ENCODE measurements around the gene ADAMTSL2.

GRCh38 chr9:133517711-133518110 is 16.8 kb upstream of the ADAMTSL2 start:
- TF ChIP-seq CTCF (IDR thresholded peaks at IDR 0.05; ENCODE audit: low read depth, low read length) (no peak), EZH2phosphoT487 (IDR thresholded peaks at IDR 0.05; ENCODE audit: low read depth) (no peak)
